ENCODE measurements around the gene FAM177B. TPM values are rescaled to one million over a fixed set of nuclear protein-coding genes. Genes with fewer than 3 reads are reported as not detected.

FAM177B gene
- total and polyA plus RNA-seq, 2 experiments from 2014 or later = not detected

DNA sequence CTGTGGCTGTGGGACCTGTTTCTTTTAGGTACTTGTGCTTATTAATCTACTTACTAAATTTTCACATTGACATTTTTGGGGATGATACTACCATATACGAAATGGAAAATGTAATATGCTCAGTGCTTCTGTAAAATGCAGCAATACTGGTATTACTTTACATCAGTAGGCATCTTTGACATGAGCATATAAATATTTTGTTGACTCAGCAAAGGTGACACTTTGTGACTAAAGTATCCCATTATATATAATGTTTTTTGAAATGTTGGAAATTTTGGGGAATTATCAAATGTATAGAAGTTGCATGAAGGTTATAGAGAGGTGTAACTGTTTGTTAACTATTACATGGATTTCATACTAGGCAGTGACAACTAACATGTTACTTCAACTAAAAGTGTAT, 2.3 kb upstream of the FAM177B start:
- no peak overlapping the region for H2AFZ ChIP-seq
- no peaks in the 10 kb centered on the region for H3K79me2 ChIP-seq (replicated peaks; ENCODE audit: insufficient read depth)
- no peaks in the 10 kb centered on the region; the same call in 1 of the 2 replicates for H4K20me1 ChIP-seq (replicated peaks; ENCODE audit: insufficient read depth)
- Mint-ChIP-seq H3K9me3 (no peaks in the 10 kb centered on the region), H3K27me3 (ENCODE audit: insufficient read depth, low read depth, poor library complexity) (no peaks in the 10 kb centered on the region), H3K4me3 (no peak overlapping the region), H3K36me3 (ENCODE audit: low read depth) (peaks cover 25% of the 10 kb centered on the region; the same call in 2 of the 3 replicates), H3K27ac (no peak overlapping the region), H3K4me1 (peaks cover 10% of the 10 kb centered on the region)
- H3K4me2 ChIP-seq = no peak overlapping the region
- no peaks in the 10 kb centered on the region for H3K27me3 ChIP-seq (ENCODE audit: insufficient read depth)
- H3K27ac ChIP-seq (ENCODE audit: low read depth) = no peak overlapping the region
- H3F3A ChIP-seq (replicated peaks; ENCODE audit: low read depth) = no peaks in the 10 kb centered on the region
- H3K4me1 ChIP-seq (ENCODE audit: insufficient read depth) = peaks cover 18% of the 10 kb centered on the region
- no peak for TF ChIP-seq ZNF331 (CRISPR knock-in tag; IDR thresholded peaks at IDR 0.05; ENCODE audit: low read depth)
- TF ChIP-seq EZH2phosphoT487 (IDR thresholded peaks at IDR 0.05; ENCODE audit: unreplicated experiment) = no peak
- TF ChIP-seq, protein P1, sequence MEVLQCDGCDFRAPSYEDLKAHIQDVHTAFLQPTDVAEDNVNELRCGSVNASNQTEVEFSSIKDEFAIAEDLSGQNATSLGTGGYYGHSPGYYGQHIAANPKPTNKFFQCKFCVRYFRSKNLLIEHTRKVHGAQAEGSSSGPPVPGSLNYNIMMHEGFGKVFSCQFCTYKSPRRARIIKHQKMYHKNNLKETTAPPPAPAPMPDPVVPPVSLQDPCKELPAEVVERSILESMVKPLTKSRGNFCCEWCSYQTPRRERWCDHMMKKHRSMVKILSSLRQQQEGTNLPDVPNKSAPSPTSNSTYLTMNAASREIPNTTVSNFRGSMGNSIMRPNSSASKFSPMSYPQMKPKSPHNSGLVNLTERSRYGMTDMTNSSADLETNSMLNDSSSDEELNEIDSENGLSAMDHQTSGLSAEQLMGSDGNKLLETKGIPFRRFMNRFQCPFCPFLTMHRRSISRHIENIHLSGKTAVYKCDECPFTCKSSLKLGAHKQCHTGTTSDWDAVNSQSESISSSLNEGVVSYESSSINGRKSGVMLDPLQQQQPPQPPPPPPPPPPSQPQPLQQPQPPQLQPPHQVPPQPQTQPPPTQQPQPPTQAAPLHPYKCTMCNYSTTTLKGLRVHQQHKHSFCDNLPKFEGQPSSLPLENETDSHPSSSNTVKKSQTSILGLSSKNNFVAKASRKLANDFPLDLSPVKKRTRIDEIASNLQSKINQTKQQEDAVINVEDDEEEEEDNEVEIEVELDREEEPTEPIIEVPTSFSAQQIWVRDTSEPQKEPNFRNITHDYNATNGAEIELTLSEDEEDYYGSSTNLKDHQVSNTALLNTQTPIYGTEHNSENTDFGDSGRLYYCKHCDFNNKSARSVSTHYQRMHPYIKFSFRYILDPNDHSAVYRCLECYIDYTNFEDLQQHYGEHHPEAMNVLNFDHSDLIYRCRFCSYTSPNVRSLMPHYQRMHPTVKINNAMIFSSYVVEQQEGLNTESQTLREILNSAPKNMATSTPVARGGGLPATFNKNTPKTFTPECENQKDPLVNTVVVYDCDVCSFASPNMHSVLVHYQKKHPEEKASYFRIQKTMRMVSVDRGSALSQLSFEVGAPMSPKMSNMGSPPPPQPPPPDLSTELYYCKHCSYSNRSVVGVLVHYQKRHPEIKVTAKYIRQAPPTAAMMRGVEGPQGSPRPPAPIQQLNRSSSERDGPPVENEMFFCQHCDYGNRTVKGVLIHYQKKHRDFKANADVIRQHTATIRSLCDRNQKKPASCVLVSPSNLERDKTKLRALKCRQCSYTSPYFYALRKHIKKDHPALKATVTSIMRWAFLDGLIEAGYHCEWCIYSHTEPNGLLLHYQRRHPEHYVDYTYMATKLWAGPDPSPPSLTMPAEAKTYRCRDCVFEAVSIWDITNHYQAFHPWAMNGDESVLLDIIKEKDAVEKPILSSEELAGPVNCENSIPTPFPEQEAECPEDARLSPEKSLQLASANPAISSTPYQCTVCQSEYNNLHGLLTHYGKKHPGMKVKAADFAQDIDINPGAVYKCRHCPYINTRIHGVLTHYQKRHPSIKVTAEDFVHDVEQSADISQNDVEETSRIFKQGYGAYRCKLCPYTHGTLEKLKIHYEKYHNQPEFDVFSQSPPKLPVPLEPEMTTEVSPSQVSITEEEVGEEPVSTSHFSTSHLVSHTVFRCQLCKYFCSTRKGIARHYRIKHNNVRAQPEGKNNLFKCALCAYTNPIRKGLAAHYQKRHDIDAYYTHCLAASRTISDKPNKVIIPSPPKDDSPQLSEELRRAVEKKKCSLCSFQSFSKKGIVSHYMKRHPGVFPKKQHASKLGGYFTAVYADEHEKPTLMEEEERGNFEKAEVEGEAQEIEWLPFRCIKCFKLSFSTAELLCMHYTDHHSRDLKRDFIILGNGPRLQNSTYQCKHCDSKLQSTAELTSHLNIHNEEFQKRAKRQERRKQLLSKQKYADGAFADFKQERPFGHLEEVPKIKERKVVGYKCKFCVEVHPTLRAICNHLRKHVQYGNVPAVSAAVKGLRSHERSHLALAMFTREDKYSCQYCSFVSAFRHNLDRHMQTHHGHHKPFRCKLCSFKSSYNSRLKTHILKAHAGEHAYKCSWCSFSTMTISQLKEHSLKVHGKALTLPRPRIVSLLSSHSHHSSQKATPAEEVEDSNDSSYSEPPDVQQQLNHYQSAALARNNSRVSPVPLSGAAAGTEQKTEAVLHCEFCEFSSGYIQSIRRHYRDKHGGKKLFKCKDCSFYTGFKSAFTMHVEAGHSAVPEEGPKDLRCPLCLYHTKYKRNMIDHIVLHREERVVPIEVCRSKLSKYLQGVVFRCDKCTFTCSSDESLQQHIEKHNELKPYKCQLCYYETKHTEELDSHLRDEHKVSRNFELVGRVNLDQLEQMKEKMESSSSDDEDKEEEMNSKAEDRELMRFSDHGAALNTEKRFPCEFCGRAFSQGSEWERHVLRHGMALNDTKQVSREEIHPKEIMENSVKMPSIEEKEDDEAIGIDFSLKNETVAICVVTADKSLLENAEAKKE (CRISPR knock-in tag; IDR thresholded peaks at IDR 0.05) = no peak
- no peak for TF ChIP-seq EZH2 (IDR thresholded peaks at IDR 0.05; ENCODE audit: low read depth, unreplicated experiment)
- TF ChIP-seq NANOG (IDR thresholded peaks at IDR 0.05; ENCODE audit: borderline replicate concordance) = no peak
- DNase-seq (ENCODE audit: low spot score) (no peak), ATAC-seq (no peak)
- no peak overlapping the region for H3K4me3 ChIP-seq
- peaks cover 40% of the 10 kb centered on the region; the same call in 1 of the 2 replicates for H3K36me3 ChIP-seq (ENCODE audit: insufficient read depth)
- no peaks in the 10 kb centered on the region for H3K9me2 ChIP-seq (ENCODE audit: insufficient read depth)

GRCh38 chr1:222736470-222736869, 532 bp upstream of the FAM177B start:
- no peaks in the 10 kb centered on the region for H3K79me2 ChIP-seq (replicated peaks; ENCODE audit: insufficient read depth)
- H3F3A ChIP-seq (replicated peaks; ENCODE audit: low read depth) = no peaks in the 10 kb centered on the region
- H3K4me1 ChIP-seq (ENCODE audit: insufficient read depth) = peaks cover 18% of the 10 kb centered on the region
- H3K27me3 Mint-ChIP-seq (ENCODE audit: insufficient read depth, low read depth, poor library complexity) = no peaks in the 10 kb centered on the region
- H3K27ac Mint-ChIP-seq = peak overlapping the region; percentile 84; the same call in 1 of the 2 replicates
- no peaks in the 10 kb centered on the region for H4K20me1 ChIP-seq (replicated peaks; ENCODE audit: insufficient read depth)
- peaks cover 25% of the 10 kb centered on the region; the same call in 1 of the 2 replicates for H3K36me3 ChIP-seq (ENCODE audit: insufficient read depth)
- no peaks in the 10 kb centered on the region for H3K27me3 ChIP-seq (ENCODE audit: insufficient read depth)
- H3K27ac ChIP-seq (ENCODE audit: low read depth) = no peak overlapping the region
- H3K9me2 ChIP-seq (ENCODE audit: insufficient read depth) = no peaks in the 10 kb centered on the region
- peak overlapping the region; percentile 49 for H3K4me2 ChIP-seq
- ATAC-seq (peak; percentile 100), DNase-seq (ENCODE audit: low spot score) (peak; percentile 86)
- H3K36me3 Mint-ChIP-seq (ENCODE audit: low read depth) = peaks cover 14% of the 10 kb centered on the region; the same call in 2 of the 3 replicates
- no peak overlapping the region for H3K4me3 ChIP-seq
- no peak overlapping the region for H2AFZ ChIP-seq
- peak overlapping the region; percentile 49; the same call in 2 of the 3 replicates for H3K4me3 Mint-ChIP-seq
- no peaks in the 10 kb centered on the region for H3K9me3 Mint-ChIP-seq
- peaks cover 10% of the 10 kb centered on the region for H3K4me1 Mint-ChIP-seq
- TF ChIP-seq NANOG (IDR thresholded peaks at IDR 0.05; ENCODE audit: borderline replicate concordance) (0 out of 2 replicates have a peak, but pooled peaks have one; percentile 14), POLR2AphosphoS5 (IDR thresholded peaks at IDR 0.05; ENCODE audit: low read depth) (no peak), ZNF331 (CRISPR knock-in tag; IDR thresholded peaks at IDR 0.05; ENCODE audit: low read depth) (no peak)
- TF ChIP-seq, protein P1 (CRISPR knock-in tag; IDR thresholded peaks at IDR 0.05) = 0 out of 2 replicates have a peak, but pooled peaks have one; percentile 31

All from GM23338 (cell line).